ENCODE measurements around the gene TRMO. TPM values are rescaled to one million over a fixed set of nuclear protein-coding genes. Genes with fewer than 3 reads are reported as not detected.

The TRMO gene
- total RNA-seq, 1 experiment from 2014 or later, result 8.6 TPM

DNA sequence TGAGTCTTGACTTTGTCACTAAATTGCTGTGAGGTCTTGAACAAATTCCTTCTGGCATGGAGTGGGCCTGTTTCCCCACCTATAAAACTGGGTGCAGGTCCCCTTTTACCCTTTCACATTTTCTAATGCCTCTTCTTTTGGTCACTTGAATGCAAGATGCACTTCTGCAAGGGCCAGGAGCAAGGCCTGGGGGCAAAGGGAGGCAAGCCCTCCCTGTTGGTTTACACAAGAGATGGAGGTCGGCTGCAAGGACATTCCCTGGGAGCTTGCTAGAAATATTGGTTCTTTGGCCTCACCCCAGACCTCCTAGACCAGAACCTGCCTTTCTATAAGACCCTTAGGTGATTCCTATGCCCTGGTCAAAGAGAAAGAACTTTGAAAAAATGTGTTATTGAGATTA is 63.5 kb downstream of the TRMO start:
- Histone ChIP-seq H2AK5ac (ENCODE audit: insufficient read length, low read length) (no peak overlapping the region), H4K8ac (replicated peaks; ENCODE audit: insufficient read length, low read depth, low read length) (no peak overlapping the region), H3K9ac (ENCODE audit: extremely low read depth, insufficient read length, low read length) (no peak overlapping the region), H3K14ac (ENCODE audit: insufficient read depth, low read length) (no peak overlapping the region), H3K4me1 (ENCODE audit: insufficient read depth, low read length) (no peaks in the 10 kb centered on the region; the same call in 1 of the 2 replicates), H3K27ac (ENCODE audit: insufficient read length, low read depth, low read length) (no peak overlapping the region), H3K56ac (ENCODE audit: insufficient read length, low read depth, low read length) (no peak overlapping the region), H4K20me1 (ENCODE audit: control insufficient read depth, insufficient read depth, insufficient read length) (no peaks in the 10 kb centered on the region), H2BK20ac (ENCODE audit: low read depth, low read length, poor library complexity, severe bottlenecking) (no peak overlapping the region), H3K4me2 (ENCODE audit: insufficient read depth, insufficient read length, low read length) (no peak overlapping the region), H3K23me2 (ENCODE audit: insufficient read length, low read depth, low read length, poor library complexity, severe bottlenecking) (no peaks in the 10 kb centered on the region), H3K23ac (ENCODE audit: insufficient read length, low read depth, low read length) (no peak overlapping the region), H3K4ac (ENCODE audit: low read depth, low read length) (no peak overlapping the region), H3K27me3 (ENCODE audit: insufficient read depth, low read length) (peaks cover 76% of the 10 kb centered on the region), H2BK120ac (ENCODE audit: low read depth, low read length, poor library complexity, severe bottlenecking) (no peak overlapping the region), H3K18ac (ENCODE audit: insufficient read length, low read depth, low read length) (no peak overlapping the region), H4K91ac (ENCODE audit: insufficient read length, low read depth, low read length) (no peak overlapping the region), H3K79me2 (ENCODE audit: insufficient read depth, low read length) (no peaks in the 10 kb centered on the region), H2BK12ac (ENCODE audit: insufficient read length, low read depth, low read length) (no peak overlapping the region), H3T11ph (ENCODE audit: low read length) (no peak overlapping the region), H2AFZ (ENCODE audit: low read length) (no peak overlapping the region), H3K9me3 (ENCODE audit: control insufficient read depth, low read depth, low read length) (no peaks in the 10 kb centered on the region), H4K5ac (ENCODE audit: insufficient read length, low read depth, low read length) (no peak overlapping the region), H2BK15ac (ENCODE audit: low read depth, low read length) (no peak overlapping the region), H3K79me1 (ENCODE audit: insufficient read depth, low read depth, low read length, poor library complexity, severe bottlenecking) (no peaks in the 10 kb centered on the region), H2BK5ac (ENCODE audit: insufficient read length, low read length) (no peak overlapping the region)
- Mint-ChIP-seq H3K36me3 (ENCODE audit: insufficient read depth in 1 of 3, low read depth in 3 of 3) (peaks cover 0 to 1% (median 0%) of the 10 kb centered on the region in 3 experiments; a peak in 3 of 7 replicates), H3K4me3 (no peak overlapping the region), H3K27me3 (ENCODE audit: low read depth) (peaks cover 96% of the 10 kb centered on the region), H3K9me3 (peaks cover 3% of the 10 kb centered on the region in 2 experiments; a peak in 1 of 5 replicates), H3K4me1 (peaks cover 18 to 26% of the 10 kb centered on the region in 2 experiments), H3K27ac (no peak overlapping the region)
- DNase-seq, result no peak
- TF ChIP-seq, protein P1, sequence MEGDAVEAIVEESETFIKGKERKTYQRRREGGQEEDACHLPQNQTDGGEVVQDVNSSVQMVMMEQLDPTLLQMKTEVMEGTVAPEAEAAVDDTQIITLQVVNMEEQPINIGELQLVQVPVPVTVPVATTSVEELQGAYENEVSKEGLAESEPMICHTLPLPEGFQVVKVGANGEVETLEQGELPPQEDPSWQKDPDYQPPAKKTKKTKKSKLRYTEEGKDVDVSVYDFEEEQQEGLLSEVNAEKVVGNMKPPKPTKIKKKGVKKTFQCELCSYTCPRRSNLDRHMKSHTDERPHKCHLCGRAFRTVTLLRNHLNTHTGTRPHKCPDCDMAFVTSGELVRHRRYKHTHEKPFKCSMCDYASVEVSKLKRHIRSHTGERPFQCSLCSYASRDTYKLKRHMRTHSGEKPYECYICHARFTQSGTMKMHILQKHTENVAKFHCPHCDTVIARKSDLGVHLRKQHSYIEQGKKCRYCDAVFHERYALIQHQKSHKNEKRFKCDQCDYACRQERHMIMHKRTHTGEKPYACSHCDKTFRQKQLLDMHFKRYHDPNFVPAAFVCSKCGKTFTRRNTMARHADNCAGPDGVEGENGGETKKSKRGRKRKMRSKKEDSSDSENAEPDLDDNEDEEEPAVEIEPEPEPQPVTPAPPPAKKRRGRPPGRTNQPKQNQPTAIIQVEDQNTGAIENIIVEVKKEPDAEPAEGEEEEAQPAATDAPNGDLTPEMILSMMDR (conservative IDR thresholded peaks at IDR 0.05), result no peak
- WGBS (ENCODE audit: extremely low coverage, insufficient read length, low lambda C conversion rate), result no CpG with 5 or more reads among the region's 1 CpG

All from H9 (cell line).